Astrocyte of the spinal cord (primary cell): ENCODE measurements around the gene SH2D7.

Experiments used
- DNase-seq: peaks from one replicate; pipeline ENCODE4 v3.0.0; 2011; ENCODE audit warnings: low read depth, low spot score
- H3K4me3 ChIP-seq: 2 replicates; pipeline ENCODE4 v1.5.1; 2011; ENCODE audit warnings: low read depth, mild to moderate bottlenecking, low read length, moderate library complexity
- in situ Hi-C: cut with HindIII; loops from 2 replicates; pipeline ENCODE4 v1.10.0; 2017; ENCODE audit warnings: low sequenced_read_pairs
- TF ChIP-seq, protein P1 (sequence below): IDR thresholded peaks from 2 replicates; pipeline ENCODE4 v1.5.1; 2012; ENCODE audit warnings: low read depth, mild to moderate bottlenecking, low read length, inconsistent platforms

Gene SH2D7

DNA sequence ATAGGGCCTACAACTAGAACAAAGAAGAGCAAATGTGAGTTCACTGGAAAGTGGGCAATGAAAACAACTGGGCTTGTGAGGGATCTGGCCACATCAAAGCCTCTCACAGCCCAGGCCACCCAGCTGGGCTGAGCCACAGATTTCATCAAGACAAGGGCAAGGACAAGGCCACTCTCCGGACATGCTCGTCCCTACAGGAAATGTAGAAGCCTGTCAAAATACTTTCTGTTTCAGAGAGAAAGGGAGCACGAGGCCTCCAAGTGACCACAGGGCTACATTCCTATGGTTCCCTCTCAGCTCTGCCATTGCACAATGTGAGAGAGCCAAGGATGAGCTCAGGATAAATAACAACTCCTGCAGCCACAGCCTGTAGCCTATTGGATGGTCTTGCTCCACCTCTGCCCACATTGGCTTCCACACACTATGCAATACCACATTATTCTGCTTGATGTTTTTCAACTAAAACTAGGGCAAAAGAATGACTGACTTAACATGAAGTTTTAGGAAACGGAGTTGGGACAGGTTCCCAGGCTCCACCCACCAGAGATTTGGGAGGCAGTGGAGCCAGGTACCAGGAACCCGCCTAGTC, 27.0 kb upstream of the SH2D7 start:
- in situ Hi-C loops = no loop called here
- H3K4me3 ChIP-seq = no peak overlapping the region
- TF ChIP-seq, protein P1, sequence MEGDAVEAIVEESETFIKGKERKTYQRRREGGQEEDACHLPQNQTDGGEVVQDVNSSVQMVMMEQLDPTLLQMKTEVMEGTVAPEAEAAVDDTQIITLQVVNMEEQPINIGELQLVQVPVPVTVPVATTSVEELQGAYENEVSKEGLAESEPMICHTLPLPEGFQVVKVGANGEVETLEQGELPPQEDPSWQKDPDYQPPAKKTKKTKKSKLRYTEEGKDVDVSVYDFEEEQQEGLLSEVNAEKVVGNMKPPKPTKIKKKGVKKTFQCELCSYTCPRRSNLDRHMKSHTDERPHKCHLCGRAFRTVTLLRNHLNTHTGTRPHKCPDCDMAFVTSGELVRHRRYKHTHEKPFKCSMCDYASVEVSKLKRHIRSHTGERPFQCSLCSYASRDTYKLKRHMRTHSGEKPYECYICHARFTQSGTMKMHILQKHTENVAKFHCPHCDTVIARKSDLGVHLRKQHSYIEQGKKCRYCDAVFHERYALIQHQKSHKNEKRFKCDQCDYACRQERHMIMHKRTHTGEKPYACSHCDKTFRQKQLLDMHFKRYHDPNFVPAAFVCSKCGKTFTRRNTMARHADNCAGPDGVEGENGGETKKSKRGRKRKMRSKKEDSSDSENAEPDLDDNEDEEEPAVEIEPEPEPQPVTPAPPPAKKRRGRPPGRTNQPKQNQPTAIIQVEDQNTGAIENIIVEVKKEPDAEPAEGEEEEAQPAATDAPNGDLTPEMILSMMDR = no peak
- peak; percentile 98 for DNase-seq

DNA sequence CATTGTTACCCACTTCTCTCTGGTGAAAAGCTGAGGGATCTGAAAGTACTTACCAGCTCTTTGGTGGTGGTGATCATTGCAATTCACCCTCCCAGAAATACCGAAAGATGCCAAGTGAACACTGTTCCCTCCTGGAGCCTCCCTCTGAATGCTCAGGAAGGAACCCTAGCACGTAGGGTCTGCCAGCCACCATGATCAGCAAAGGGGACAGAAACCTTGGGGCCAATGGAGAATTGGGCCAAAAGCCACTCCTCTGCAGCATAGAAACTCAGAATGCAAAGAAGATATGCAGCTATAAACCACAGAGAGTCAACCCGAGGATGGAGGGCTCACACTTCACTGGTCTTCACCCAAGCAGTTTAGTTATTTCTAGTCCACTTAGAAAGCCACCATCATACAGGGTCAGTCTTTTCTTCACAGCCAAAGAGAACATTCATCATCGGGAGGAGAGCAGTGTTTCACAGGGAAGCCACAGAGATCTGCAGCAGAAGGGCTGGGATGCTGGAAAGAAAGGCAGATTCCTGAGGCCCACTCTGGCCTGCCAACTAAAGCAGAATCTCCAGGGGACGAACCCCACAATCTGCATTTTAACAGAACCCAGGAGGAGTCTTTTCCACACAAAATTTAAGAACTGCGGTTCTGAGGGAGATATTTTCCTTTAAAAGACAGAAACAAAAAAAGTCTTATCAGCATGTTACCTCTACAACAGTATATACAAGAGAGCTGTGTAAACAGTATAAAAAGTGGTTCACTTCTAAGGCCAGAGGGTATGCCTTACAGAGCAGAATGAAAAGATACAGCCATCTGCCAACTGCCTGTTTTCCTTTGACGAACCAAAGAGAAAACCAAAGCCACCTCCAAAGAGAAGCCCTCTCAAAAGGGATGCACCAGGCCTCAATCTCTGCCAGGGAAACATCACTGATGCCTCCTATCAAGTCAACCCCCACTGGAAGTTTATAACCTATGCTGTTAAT, 26.1 kb upstream of the SH2D7 start:
- TF ChIP-seq, protein P1 = no peak
- peak; percentile 57 for DNase-seq
- H3K4me3 ChIP-seq = no peak overlapping the region
- in situ Hi-C loops = no loop called here

DNA sequence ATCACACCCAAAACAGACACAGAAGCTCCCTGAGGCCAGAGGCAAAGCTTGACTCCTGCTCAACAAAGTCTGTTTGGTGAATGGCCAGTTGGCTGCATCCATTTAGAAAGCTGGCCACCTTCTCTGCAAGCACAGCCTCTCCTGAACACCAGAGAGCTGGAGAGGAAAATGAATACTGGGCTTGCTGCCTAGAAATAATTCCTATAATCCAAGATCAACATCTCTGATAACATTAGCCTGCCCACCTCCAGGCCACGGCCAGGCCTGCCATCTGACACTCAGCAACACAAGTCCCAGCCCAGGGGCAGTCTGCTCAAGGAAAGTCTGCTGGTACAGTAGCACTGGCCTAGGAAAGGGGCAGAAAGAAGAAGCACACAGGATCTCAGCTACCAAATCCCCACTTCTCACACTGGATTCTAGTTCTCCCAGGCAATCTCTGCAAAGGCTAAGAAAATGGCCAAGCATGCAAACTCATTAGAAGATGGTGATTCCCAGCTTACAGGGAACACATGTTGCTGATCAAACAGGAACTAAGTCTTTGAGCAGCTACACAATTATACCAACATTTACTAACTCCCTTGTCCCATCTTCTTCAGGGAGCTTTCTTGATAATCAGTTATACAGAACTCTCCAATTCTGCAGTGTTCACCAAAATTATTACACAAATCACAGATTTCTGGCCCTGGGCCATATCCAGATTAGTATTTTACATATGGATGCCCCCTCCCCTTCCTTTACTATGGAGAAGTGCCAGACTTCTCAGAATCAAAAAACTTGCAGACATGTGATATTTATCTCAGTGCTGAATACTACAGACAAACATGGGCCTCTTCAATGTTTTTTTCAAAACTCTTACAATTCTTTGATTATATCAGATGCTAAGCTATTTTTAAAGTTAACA, 24.8 kb upstream of the SH2D7 start:
- no peak for DNase-seq
- TF ChIP-seq, protein P1 = no peak
- in situ Hi-C loops = no loop called here
- no peak overlapping the region for H3K4me3 ChIP-seq

DNA sequence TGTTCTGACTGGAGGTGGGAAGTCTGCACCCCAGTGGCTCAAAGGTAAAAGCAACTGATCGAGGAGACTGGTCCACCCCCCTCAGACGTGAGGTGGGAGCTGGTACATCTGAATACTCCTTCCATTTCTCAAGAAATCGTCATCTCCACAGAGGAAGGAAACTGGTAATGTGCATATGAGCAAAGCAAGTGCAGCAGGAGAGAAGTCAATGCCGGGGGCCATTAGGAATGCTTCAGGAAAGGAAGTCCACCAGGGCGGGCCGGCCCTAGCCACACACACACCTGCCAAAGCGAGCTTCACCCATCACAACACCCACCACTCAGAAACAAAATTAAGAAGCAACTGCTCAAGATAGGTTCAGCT, 23.3 kb upstream of the SH2D7 start:
- TF ChIP-seq, protein P1 = no peak
- no peak overlapping the region for H3K4me3 ChIP-seq
- in situ Hi-C loops = no loop called here
- no peak for DNase-seq

- H3K4me3 ChIP-seq = no peak overlapping the region
These were observed 22.8 kb upstream of the SH2D7 start for GRCh38 chr15:78069462-78070029.

More at GRCh38 chr15:78069462-78070029, 22.8 kb upstream of the SH2D7 start:
- TF ChIP-seq, protein P1 = no peak
- no peak for DNase-seq
- in situ Hi-C loops = no loop called here
